Gastrocnemius medialis (tissue), 4 donors: Measurements from ENCODE around the gene FGF19. TPM values are rescaled to one million over a fixed set of nuclear protein-coding genes. Genes with fewer than 3 reads are reported as not detected.

ENCODE experiments used
- ATAC-seq, 2 donors: fragments of 150-250 bp; one replicate each; pipeline ENCODE4 v1.9.1; 2016
- DNase-seq, 2 donors: peaks; one replicate each; pipeline ENCODE4 v3.0.0-alpha.2; 2019
- H3K27ac ChIP-seq, 4 donors: fragments of 200-600 bp; sonication (generic); 1 replicate in 1 of 4; 2 replicates in 3 of 4; pipeline ENCODE4 v1.5.1; 2016 to 2018; ENCODE audit warnings: mild to moderate bottlenecking in 2 of 4, moderate library complexity in 1 of 4
- H3K27me3 ChIP-seq, 3 donors: fragments of 200-600 bp; sonication (generic) in 2 of 3; 1 replicate in 1 of 3; 2 replicates in 2 of 3; pipeline versions ENCODE4 v1.5.1 to v1.6.0; 2016 to 2019; ENCODE audit warnings: mild to moderate bottlenecking in 1 of 3, moderate library complexity in 1 of 3
- H3K36me3 ChIP-seq, 2 donors: fragments of 200-600 bp; sonication (generic) in 1 of 2; one replicate each; pipeline ENCODE4 v1.5.1; 2017 to 2018
- H3K4me1 ChIP-seq, 2 donors: fragments of 200-600 bp; sonication (generic) in 1 of 2; one replicate each; pipeline ENCODE4 v1.5.1; 2016 to 2017; ENCODE audit warnings: mild to moderate bottlenecking in 2 of 2
- H3K4me3 ChIP-seq, 4 donors: fragments of 200-600 bp; sonication (generic) in 3 of 4; 1 replicate in 1 of 4; 2 replicates in 3 of 4; pipeline ENCODE4 v1.5.1; 2016 to 2019; ENCODE audit warnings: mild to moderate bottlenecking in 2 of 4
- H3K9me3 ChIP-seq, 3 donors: fragments of 200-600 bp; sonication (generic) in 2 of 3; 1 replicate in 1 of 3; 2 replicates in 2 of 3; pipeline ENCODE4 v1.5.1; 2016 to 2019
- CTCF ChIP-seq, 5 experiments: fragments of 450-650 bp in 3 of 5; fragments of 200-600 bp in 2 of 5; sonication (generic) in 2 of 5; IDR thresholded peaks in 4 of 5; conservative IDR thresholded peaks in 1 of 5; 1 replicate in 4 of 5; 2 replicates in 1 of 5; pipeline ENCODE4 v1.5.1; 2016 to 2019; ENCODE audit warnings: antibody characterized with exemption in 5 of 5, mild to moderate bottlenecking in 3 of 5, moderate library complexity in 3 of 5
- POLR2A ChIP-seq, 2 donors: fragments of 450-650 bp; IDR thresholded peaks; one replicate each; pipeline ENCODE4 v1.6.1; 2017; ENCODE audit warnings: antibody characterized with exemption in 2 of 2, mild to moderate bottlenecking in 2 of 2, moderate library complexity in 2 of 2
- in situ Hi-C, 4 donors: fragments of 200-750 bp; cut with MboI; loops; one replicate each; pipeline versions ENCODE4 v1.15.0 to v1.8.0; 2017; ENCODE audit warnings: low sequenced_read_pairs in 4 of 4
- intact Hi-C: fragments of 100-400 bp; cut with DNase I; formaldehyde crosslinking; loops from one replicate; pipeline ENCODE4 v1.15.1; 2023; ENCODE audit warnings: low total_unique reads
- total RNA-seq, 4 donors: library from RNA; depleted of rRNA; stranded (reverse); fragments of >200 nt; gene quantifications; one replicate each; pipeline versions ENCODE4 v1.1.0 to v1.2.3, GENCODE V29; 2016

The FGF19 gene
- total RNA-seq, 4 donors from 2014 or later, result not detected

- Histone ChIP-seq H3K36me3 (no peaks in the 10 kb centered on the region), H3K9me3 (no peaks in the 10 kb centered on the region), H3K27ac (no peak overlapping the region), H3K4me1 (peaks cover 0 to 5% of the 10 kb centered on the region in 2 donors), H3K4me3 (no peak overlapping the region), H3K27me3 (no peaks in the 10 kb centered on the region)
- ATAC-seq, result no peak
- no peak for TF ChIP-seq POLR2A (IDR thresholded peaks at IDR 0.05)
- no peak for TF ChIP-seq CTCF (IDR thresholded peaks at IDR 0.05 in 4 of 5, conservative IDR thresholded peaks at IDR 0.05 in 1 of 5)
- intact Hi-C loops, result no loop called here
- peak in 1 of 2 donors; percentile 8 for DNase-seq
- in situ Hi-C loops, result loop anchor here in 2 of 4 donors (10.0 to 25.0 kb wide), 2 partner anchors 539 to 542 kb away; no protein-coding TSS in a partner anchor
These were observed 49.7 kb downstream of the FGF19 start for GRCh38 chr11:69654001-69654659.

- in situ Hi-C loops, result loop anchor here in 2 of 4 donors (10.0 to 25.0 kb wide), 2 partner anchors 539 to 541 kb away; no protein-coding TSS in a partner anchor
- intact Hi-C loops, result no loop called here
- no peak for ATAC-seq
- no peak overlapping the region for H3K27ac ChIP-seq
- H3K27me3 ChIP-seq, result no peaks in the 10 kb centered on the region
- TF ChIP-seq CTCF (IDR thresholded peaks at IDR 0.05 in 4 of 5, conservative IDR thresholded peaks at IDR 0.05 in 1 of 5) (no peak), POLR2A (IDR thresholded peaks at IDR 0.05) (no peak)
- no peak overlapping the region for H3K4me3 ChIP-seq
- H3K36me3 ChIP-seq, result no peaks in the 10 kb centered on the region
- H3K9me3 ChIP-seq, result no peaks in the 10 kb centered on the region
- no peak for DNase-seq
- H3K4me1 ChIP-seq, result peaks cover 0 to 5% of the 10 kb centered on the region in 2 donors
These were observed 50.3 kb downstream of the FGF19 start for GRCh38 chr11:69653406-69653960.

GRCh38 chr11:69652999-69653398 is 50.8 kb downstream of the FGF19 start:
- no peak for ATAC-seq
- TF ChIP-seq CTCF (IDR thresholded peaks at IDR 0.05 in 4 of 5, conservative IDR thresholded peaks at IDR 0.05 in 1 of 5), result no peak
- TF ChIP-seq POLR2A (IDR thresholded peaks at IDR 0.05), result no peak
- Histone ChIP-seq H3K27ac (no peak overlapping the region), H3K9me3 (no peaks in the 10 kb centered on the region), H3K36me3 (no peaks in the 10 kb centered on the region), H3K4me1 (peaks cover 0 to 5% of the 10 kb centered on the region in 2 donors), H3K4me3 (no peak overlapping the region), H3K27me3 (no peaks in the 10 kb centered on the region)
- DNase-seq, result no peak
- intact Hi-C loops, result no loop called here
- in situ Hi-C loops, result loop anchor here in 2 of 4 donors (10.0 to 25.0 kb wide), 2 partner anchors 538 to 541 kb away; no protein-coding TSS in a partner anchor

GRCh38 chr11:69651834-69652620 is 51.8 kb downstream of the FGF19 start:
- ATAC-seq (no peak), DNase-seq (no peak)
- H3K4me1 ChIP-seq, result peaks cover 0 to 5% of the 10 kb centered on the region in 2 donors
- H3K9me3 ChIP-seq, result no peaks in the 10 kb centered on the region
- in situ Hi-C loops, result loop anchor here in 2 of 4 donors (10.0 to 25.0 kb wide), 2 partner anchors 537 to 540 kb away; no protein-coding TSS in a partner anchor
- no peak overlapping the region for H3K4me3 ChIP-seq
- intact Hi-C loops, result no loop called here
- H3K36me3 ChIP-seq, result no peaks in the 10 kb centered on the region
- H3K27me3 ChIP-seq, result no peaks in the 10 kb centered on the region
- no peak overlapping the region for H3K27ac ChIP-seq
- TF ChIP-seq CTCF (IDR thresholded peaks at IDR 0.05 in 4 of 5, conservative IDR thresholded peaks at IDR 0.05 in 1 of 5) (no peak), POLR2A (IDR thresholded peaks at IDR 0.05) (no peak)
